B cell (primary cell): Measurements from ENCODE around the gene VSTM2B.

Experiments used
- CTCF ChIP-seq: fragments of 200-600 bp; IDR thresholded peaks from one replicate; pipeline ENCODE4 v1.8.0; 2022; ENCODE audit warnings: antibody characterized with exemption, mild to moderate bottlenecking
- EZH2 ChIP-seq: IDR thresholded peaks from 2 replicates; pipeline ENCODE4 v1.6.1; 2012; ENCODE audit warnings: borderline replicate concordance, low read depth, mild to moderate bottlenecking, moderate library complexity, low read length; ENCODE audit not compliant: insufficient read depth, poor library complexity, severe bottlenecking

DNA sequence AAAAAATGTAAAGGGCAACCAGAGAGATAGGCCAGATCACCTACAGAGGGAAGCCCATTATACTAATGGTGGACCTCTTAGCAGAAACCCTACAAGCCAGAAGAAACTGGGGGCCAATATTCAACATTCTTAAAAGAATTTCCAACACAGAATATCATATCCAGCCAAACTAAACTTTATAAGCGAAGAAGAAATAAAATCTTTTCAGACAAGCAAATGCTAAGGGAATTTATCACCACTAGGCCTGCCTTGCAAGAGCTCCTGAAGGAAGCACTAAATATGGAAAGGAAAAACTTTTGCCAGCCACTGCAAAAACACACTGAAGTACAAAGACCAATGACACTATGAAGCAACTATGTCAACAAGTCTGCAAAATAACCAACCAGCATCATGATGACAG is 28.4 kb downstream of the VSTM2B start:
- TF ChIP-seq CTCF, result no peak
- TF ChIP-seq EZH2, result no peak
